HEK293 (cell line): Measurements from ENCODE around the gene ACTL6A.

Experiments
- CTCF ChIA-PET: fragments of 350-600 bp; formaldehyde crosslinking; extraction: SDS; loops from one replicate; lab custom pipeline; 2021; ENCODE audit warnings: antibody characterized with exemption; lab: Yijun Ruan, JAX
- POLR2A ChIA-PET: fragments of 300-600 bp; formaldehyde crosslinking; extraction: SDS; loops from one replicate; lab custom pipeline; 2020; ENCODE audit warnings: antibody characterized with exemption, inconsistent platforms; lab: Yijun Ruan, JAX
- H3K27ac ChIP-seq: fragments of 200-500 bp; sonication (Bioruptor generic); 2 replicates; pipeline ENCODE4 v1.5.1; 2014; ENCODE audit warnings: low read depth, low read length, control low read depth, inconsistent platforms; ENCODE audit errors: extremely low read depth
- H3K36me3 ChIP-seq, 2 experiments: fragments of 200-500 bp in 1 of 2; sonication (Bioruptor generic) in 1 of 2; 1 replicate in 1 of 2; 2 replicates in 1 of 2; pipeline ENCODE4 v1.5.1; 2014 to 2017; ENCODE audit warnings: inconsistent platforms in 2 of 2, low read length in 2 of 2; ENCODE audit not compliant: control insufficient read depth in 2 of 2, insufficient read depth in 1 of 2
- H3K4me1 ChIP-seq: fragments of 200-500 bp; sonication (Bioruptor generic); 2 replicates; pipeline ENCODE4 v1.5.1; 2014; ENCODE audit warnings: mild to moderate bottlenecking, low read length, inconsistent platforms; ENCODE audit not compliant: control insufficient read depth, insufficient read depth
- H3K4me3 ChIP-seq: 2 replicates; pipeline ENCODE4 v1.5.1; 2011; ENCODE audit warnings: low read depth, mild to moderate bottlenecking, control low read depth, low read length, moderate library complexity
- H3K9me3 ChIP-seq: fragments of 200-500 bp; sonication (Bioruptor generic); 2 replicates; pipeline ENCODE4 v1.5.1; 2014; ENCODE audit warnings: low read depth, low read length, inconsistent platforms; ENCODE audit not compliant: control insufficient read depth, insufficient read depth
- GLI2 ChIP-seq: fragments of 450-650 bp; formaldehyde crosslinking; IDR thresholded peaks from 2 replicates; pipeline ENCODE4; 2017; ENCODE audit warnings: missing biosample characterization, missing genetic modification characterization, low read depth, borderline replicate concordance
- GLI4 ChIP-seq: fragments of 450-650 bp; formaldehyde crosslinking; IDR thresholded peaks from 2 replicates; pipeline ENCODE4 v1.5.1; 2016; ENCODE audit warnings: missing biosample characterization, missing genetic modification characterization
- HOXC10 ChIP-seq: sonication (generic); formaldehyde crosslinking; IDR thresholded peaks from 2 replicates; pipeline ENCODE4 v1.8.1; 2023; ENCODE audit warnings: mild to moderate bottlenecking, missing genetic modification reagents
- MYNN ChIP-seq: fragments of 450-650 bp; formaldehyde crosslinking; IDR thresholded peaks from 2 replicates; pipeline ENCODE4 v1.5.1; 2016; ENCODE audit warnings: missing biosample characterization, missing genetic modification characterization, borderline replicate concordance
- OSR2 ChIP-seq: fragments of 450-650 bp; formaldehyde crosslinking; IDR thresholded peaks from 2 replicates; pipeline ENCODE4 v1.5.1; 2016; ENCODE audit warnings: missing biosample characterization, missing genetic modification characterization
- OVOL3 ChIP-seq: fragments of 450-650 bp; formaldehyde crosslinking; IDR thresholded peaks from 2 replicates; pipeline ENCODE4 v1.5.1; 2016; ENCODE audit warnings: missing biosample characterization, missing genetic modification characterization
- WT1 ChIP-seq: fragments of 450-650 bp; formaldehyde crosslinking; IDR thresholded peaks from 2 replicates; pipeline ENCODE4 v1.5.1; 2016; ENCODE audit warnings: missing biosample characterization, missing genetic modification characterization
- ZNF112 ChIP-seq: fragments of 450-650 bp; formaldehyde crosslinking; IDR thresholded peaks from 2 replicates; pipeline ENCODE4 v1.5.0; 2017; ENCODE audit warnings: missing biosample characterization, missing genetic modification characterization
- ZNF157 ChIP-seq: fragments of 450-650 bp; formaldehyde crosslinking; IDR thresholded peaks from 2 replicates; pipeline ENCODE4 v1.5.1; 2016; ENCODE audit warnings: missing biosample characterization, missing genetic modification characterization
- ZNF184 ChIP-seq: fragments of 450-650 bp; IDR thresholded peaks from 2 replicates; pipeline ENCODE4 v1.5.1; 2018; ENCODE audit warnings: missing biosample characterization, mild to moderate bottlenecking, missing genetic modification characterization
- ZNF19 ChIP-seq: fragments of 450-650 bp; formaldehyde crosslinking; IDR thresholded peaks from 2 replicates; pipeline ENCODE4; 2016; ENCODE audit warnings: missing biosample characterization, missing genetic modification characterization, low read depth
- ZNF221 ChIP-seq: fragments of 450-650 bp; formaldehyde crosslinking; IDR thresholded peaks from 2 replicates; pipeline ENCODE4 v1.5.1; 2017; ENCODE audit warnings: missing biosample characterization, missing genetic modification characterization, borderline replicate concordance
- ZNF335 ChIP-seq: fragments of 450-650 bp; formaldehyde crosslinking; conservative IDR thresholded peaks from 2 replicates; pipeline ENCODE4 v1.5.1; 2016; ENCODE audit warnings: missing biosample characterization, missing genetic modification characterization
- ZNF514 ChIP-seq: fragments of 450-650 bp; formaldehyde crosslinking; IDR thresholded peaks from 2 replicates; pipeline ENCODE4 v1.5.1; 2016; ENCODE audit warnings: missing biosample characterization, missing genetic modification characterization
- ZNF561 ChIP-seq: fragments of 450-650 bp; IDR thresholded peaks from 2 replicates; pipeline ENCODE4 v1.5.1; 2018; ENCODE audit warnings: missing biosample characterization, missing genetic modification characterization, borderline replicate concordance
- ZSCAN23 ChIP-seq: fragments of 450-650 bp; formaldehyde crosslinking; IDR thresholded peaks from 2 replicates; pipeline ENCODE4 v1.5.1; 2016; ENCODE audit warnings: missing biosample characterization, missing genetic modification characterization
- TF ChIP-seq, protein P1 (sequence below): fragments of 450-650 bp; formaldehyde crosslinking; IDR thresholded peaks from 2 replicates; pipeline ENCODE4 v1.5.1; 2016; ENCODE audit warnings: missing biosample characterization, missing genetic modification characterization
- TF ChIP-seq, protein P2 (sequence below): fragments of 450-650 bp; formaldehyde crosslinking; IDR thresholded peaks from 2 replicates; pipeline ENCODE4 v1.5.1; 2016; ENCODE audit warnings: missing biosample characterization, missing genetic modification characterization
- TF ChIP-seq, protein P3 (sequence below): IDR thresholded peaks from 2 replicates; pipeline ENCODE4 v1.6.1; 2011; ENCODE audit warnings: mild to moderate bottlenecking, low read depth, low read length, borderline replicate concordance
- TF ChIP-seq, protein P4 (sequence below): fragments of 450-650 bp; formaldehyde crosslinking; IDR thresholded peaks from 2 replicates; pipeline ENCODE4 v1.5.1; 2016; ENCODE audit warnings: missing biosample characterization, missing genetic modification characterization, low read depth
- TF ChIP-seq, protein P5 (sequence below): fragments of 450-650 bp; formaldehyde crosslinking; IDR thresholded peaks from 2 replicates; pipeline ENCODE4 v1.5.1; 2016; ENCODE audit warnings: missing biosample characterization, missing genetic modification characterization
- TF ChIP-seq, protein P6 (sequence below): fragments of 450-650 bp; formaldehyde crosslinking; IDR thresholded peaks from 2 replicates; pipeline ENCODE4 v1.5.1; 2016; ENCODE audit warnings: missing biosample characterization, missing genetic modification characterization

Gene ACTL6A

DNA sequence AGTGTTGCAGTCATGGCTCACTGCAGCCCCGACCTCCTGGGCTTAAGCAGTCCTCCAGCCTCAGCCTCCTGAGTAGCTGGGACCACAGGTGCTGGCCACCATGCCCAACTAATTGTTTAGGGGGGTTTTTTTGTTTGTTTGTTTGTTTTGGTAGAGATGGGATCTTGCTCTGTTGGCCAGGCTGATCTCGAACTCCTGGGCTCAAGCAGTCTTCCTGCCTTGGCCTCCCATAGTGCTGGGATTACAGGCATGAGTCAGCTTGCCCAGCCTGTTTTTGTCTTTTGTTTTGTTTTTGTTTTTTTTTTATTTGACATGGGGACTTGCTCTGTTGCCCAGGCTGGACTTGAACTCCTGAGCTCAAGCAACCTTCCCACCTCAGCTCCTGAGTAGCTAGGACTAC is 59.3 kb downstream of the ACTL6A start (continued):
- TF ChIP-seq, protein P1, sequence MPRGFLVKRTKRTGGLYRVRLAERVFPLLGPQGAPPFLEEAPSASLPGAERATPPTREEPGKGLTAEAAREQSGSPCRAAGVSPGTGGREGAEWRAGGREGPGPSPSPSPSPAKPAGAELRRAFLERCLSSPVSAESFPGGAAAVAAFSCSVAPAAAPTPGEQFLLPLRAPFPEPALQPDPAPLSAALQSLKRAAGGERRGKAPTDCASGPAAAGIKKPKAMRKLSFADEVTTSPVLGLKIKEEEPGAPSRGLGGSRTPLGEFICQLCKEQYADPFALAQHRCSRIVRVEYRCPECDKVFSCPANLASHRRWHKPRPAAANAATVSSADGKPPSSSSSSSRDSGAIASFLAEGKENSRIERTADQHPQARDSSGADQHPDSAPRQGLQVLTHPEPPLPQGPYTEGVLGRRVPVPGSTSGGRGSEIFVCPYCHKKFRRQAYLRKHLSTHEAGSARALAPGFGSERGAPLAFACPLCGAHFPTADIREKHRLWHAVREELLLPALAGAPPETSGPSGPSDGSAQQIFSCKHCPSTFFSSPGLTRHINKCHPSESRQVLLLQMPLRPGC: no peak
- TF ChIP-seq OSR2 (tag by site-specific recombination) (no peak), WT1 (no peak), HOXC10 (no peak), ZNF184 (tag by site-specific recombination) (no peak), ZNF221 (tag by site-specific recombination) (no peak), ZNF157 (tag by site-specific recombination) (no peak), MYNN (tag by site-specific recombination) (no peak), ZNF19 (no peak), GLI4 (no peak), OVOL3 (tag by site-specific recombination) (no peak)
- TF ChIP-seq, protein P2, sequence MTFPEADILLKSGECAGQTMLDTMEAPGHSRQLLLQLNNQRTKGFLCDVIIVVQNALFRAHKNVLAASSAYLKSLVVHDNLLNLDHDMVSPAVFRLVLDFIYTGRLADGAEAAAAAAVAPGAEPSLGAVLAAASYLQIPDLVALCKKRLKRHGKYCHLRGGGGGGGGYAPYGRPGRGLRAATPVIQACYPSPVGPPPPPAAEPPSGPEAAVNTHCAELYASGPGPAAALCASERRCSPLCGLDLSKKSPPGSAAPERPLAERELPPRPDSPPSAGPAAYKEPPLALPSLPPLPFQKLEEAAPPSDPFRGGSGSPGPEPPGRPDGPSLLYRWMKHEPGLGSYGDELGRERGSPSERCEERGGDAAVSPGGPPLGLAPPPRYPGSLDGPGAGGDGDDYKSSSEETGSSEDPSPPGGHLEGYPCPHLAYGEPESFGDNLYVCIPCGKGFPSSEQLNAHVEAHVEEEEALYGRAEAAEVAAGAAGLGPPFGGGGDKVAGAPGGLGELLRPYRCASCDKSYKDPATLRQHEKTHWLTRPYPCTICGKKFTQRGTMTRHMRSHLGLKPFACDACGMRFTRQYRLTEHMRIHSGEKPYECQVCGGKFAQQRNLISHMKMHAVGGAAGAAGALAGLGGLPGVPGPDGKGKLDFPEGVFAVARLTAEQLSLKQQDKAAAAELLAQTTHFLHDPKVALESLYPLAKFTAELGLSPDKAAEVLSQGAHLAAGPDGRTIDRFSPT: no peak
- TF ChIP-seq, protein P3, sequence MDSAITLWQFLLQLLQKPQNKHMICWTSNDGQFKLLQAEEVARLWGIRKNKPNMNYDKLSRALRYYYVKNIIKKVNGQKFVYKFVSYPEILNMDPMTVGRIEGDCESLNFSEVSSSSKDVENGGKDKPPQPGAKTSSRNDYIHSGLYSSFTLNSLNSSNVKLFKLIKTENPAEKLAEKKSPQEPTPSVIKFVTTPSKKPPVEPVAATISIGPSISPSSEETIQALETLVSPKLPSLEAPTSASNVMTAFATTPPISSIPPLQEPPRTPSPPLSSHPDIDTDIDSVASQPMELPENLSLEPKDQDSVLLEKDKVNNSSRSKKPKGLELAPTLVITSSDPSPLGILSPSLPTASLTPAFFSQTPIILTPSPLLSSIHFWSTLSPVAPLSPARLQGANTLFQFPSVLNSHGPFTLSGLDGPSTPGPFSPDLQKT: no peak
- TF ChIP-seq, all 188 proteins: peak for 0

DNA sequence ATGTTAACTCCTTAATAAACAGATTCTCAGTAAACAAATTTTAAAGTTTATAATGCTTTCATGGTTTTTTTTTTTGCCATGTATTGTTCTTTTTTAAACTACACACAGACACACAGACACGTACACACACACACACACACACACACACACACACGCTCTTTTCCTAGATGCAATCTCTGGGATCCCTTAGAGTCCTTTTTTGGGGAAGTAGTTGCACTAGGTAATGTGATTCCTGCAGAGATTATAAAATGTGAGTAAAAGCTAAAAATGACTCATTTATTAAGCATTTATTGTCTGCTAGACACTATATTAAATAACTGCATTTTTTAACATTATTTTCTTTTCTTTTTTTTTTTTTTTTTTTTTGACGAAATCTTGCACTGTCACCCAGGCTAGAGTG is 61.7 kb downstream of the ACTL6A start:
- peaks cover 25 to 48% of the 10 kb centered on the region in 2 experiments for H3K36me3 ChIP-seq
- no peak overlapping the region for H3K4me3 ChIP-seq
- TF ChIP-seq ZNF561 (tag by site-specific recombination): no peak
- TF ChIP-seq, protein P1: no peak
- TF ChIP-seq, protein P4, sequence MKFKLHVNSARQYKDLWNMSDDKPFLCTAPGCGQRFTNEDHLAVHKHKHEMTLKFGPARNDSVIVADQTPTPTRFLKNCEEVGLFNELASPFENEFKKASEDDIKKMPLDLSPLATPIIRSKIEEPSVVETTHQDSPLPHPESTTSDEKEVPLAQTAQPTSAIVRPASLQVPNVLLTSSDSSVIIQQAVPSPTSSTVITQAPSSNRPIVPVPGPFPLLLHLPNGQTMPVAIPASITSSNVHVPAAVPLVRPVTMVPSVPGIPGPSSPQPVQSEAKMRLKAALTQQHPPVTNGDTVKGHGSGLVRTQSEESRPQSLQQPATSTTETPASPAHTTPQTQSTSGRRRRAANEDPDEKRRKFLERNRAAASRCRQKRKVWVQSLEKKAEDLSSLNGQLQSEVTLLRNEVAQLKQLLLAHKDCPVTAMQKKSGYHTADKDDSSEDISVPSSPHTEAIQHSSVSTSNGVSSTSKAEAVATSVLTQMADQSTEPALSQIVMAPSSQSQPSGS (tag by site-specific recombination): no peak
- no peak for TF ChIP-seq GLI2 (tag by site-specific recombination)
- TF ChIP-seq, protein P5, sequence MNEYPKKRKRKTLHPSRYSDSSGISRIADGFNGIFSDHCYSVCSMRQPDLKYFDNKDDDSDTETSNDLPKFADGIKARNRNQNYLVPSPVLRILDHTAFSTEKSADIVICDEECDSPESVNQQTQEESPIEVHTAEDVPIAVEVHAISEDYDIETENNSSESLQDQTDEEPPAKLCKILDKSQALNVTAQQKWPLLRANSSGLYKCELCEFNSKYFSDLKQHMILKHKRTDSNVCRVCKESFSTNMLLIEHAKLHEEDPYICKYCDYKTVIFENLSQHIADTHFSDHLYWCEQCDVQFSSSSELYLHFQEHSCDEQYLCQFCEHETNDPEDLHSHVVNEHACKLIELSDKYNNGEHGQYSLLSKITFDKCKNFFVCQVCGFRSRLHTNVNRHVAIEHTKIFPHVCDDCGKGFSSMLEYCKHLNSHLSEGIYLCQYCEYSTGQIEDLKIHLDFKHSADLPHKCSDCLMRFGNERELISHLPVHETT: no peak
- TF ChIP-seq, protein P6, sequence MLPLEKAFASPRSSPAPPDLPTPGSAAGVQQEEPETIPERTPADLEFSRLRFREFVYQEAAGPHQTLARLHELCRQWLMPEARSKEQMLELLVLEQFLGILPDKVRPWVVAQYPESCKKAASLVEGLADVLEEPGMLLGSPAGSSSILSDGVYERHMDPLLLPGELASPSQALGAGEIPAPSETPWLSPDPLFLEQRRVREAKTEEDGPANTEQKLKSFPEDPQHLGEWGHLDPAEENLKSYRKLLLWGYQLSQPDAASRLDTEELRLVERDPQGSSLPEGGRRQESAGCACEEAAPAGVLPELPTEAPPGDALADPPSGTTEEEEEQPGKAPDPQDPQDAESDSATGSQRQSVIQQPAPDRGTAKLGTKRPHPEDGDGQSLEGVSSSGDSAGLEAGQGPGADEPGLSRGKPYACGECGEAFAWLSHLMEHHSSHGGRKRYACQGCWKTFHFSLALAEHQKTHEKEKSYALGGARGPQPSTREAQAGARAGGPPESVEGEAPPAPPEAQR (tag by site-specific recombination): no peak
- no peak for TF ChIP-seq ZNF112 (tag by site-specific recombination)
- no peak for TF ChIP-seq ZNF335 (tag by site-specific recombination)
- TF ChIP-seq ZSCAN23 (tag by site-specific recombination): no peak
- TF ChIP-seq ZNF514 (tag by site-specific recombination): no peak
- TF ChIP-seq, all 188 proteins: peak for 0
- no peaks in the 10 kb centered on the region for H3K9me3 ChIP-seq
- no peaks in the 10 kb centered on the region for H3K4me1 ChIP-seq
- H3K27ac ChIP-seq: no peak overlapping the region
- CTCF ChIA-PET: no interaction called here
- POLR2A ChIA-PET: no interaction called here
